Fibroblast of lung (primary cell): ENCODE data around the gene MACF1. TPM values are rescaled to one million over a fixed set of nuclear protein-coding genes. Genes with fewer than 3 reads are reported as not detected.

Experiments
- DNase-seq, 2 donors: peaks; one replicate each; pipeline versions ENCODE4 v3.0.0 to v3.0.0-alpha.2; 2010; ENCODE audit warnings: low read depth in 2 of 2
- H2AFZ ChIP-seq: 2 replicates; pipeline ENCODE4 v1.5.1; 2012; ENCODE audit warnings: low read length, control low read depth, inconsistent platforms
- H3K27ac ChIP-seq: 2 replicates; pipeline ENCODE4 v1.5.1; 2011; ENCODE audit warnings: low read length, control low read depth; ENCODE audit not compliant: insufficient read depth
- H3K27me3 ChIP-seq: 2 replicates; pipeline ENCODE4 v1.5.1; 2011; ENCODE audit warnings: mild to moderate bottlenecking, low read length; ENCODE audit not compliant: control insufficient read depth, insufficient read depth
- H3K36me3 ChIP-seq: 2 replicates; pipeline ENCODE4 v1.5.1; 2011; ENCODE audit warnings: low read length; ENCODE audit not compliant: control insufficient read depth, insufficient read depth
- H3K4me1 ChIP-seq: 2 replicates; pipeline ENCODE4 v1.5.1; 2011; ENCODE audit warnings: low read length; ENCODE audit not compliant: control insufficient read depth, insufficient read depth; ENCODE audit errors: extremely low read depth
- H3K4me2 ChIP-seq: 2 replicates; pipeline ENCODE4 v1.5.1; 2011; ENCODE audit warnings: low read length, control low read depth; ENCODE audit not compliant: insufficient read depth; ENCODE audit errors: extremely low read depth
- H3K4me3 ChIP-seq, 4 experiments: fragments of 200-600 bp in 1 of 4; sonication (generic) in 1 of 4; replicated peaks in 1 of 4; 2 replicates each; pipeline ENCODE4 v1.5.1; 2011 to 2016; ENCODE audit warnings: low read length in 4 of 4, low read depth in 3 of 4, mild to moderate bottlenecking in 3 of 4, control low read depth in 2 of 4, inconsistent platforms in 1 of 4, mixed read lengths in 1 of 4; ENCODE audit not compliant: insufficient read depth in 1 of 4; ENCODE audit errors: control extremely low read depth in 1 of 4
- H3K79me2 ChIP-seq: 2 replicates; pipeline ENCODE4 v1.5.1; 2012; ENCODE audit warnings: mild to moderate bottlenecking, low read length, inconsistent platforms; ENCODE audit not compliant: control insufficient read depth, insufficient read depth
- H3K9ac ChIP-seq: 2 replicates; pipeline ENCODE4 v1.5.1; 2011; ENCODE audit warnings: mild to moderate bottlenecking, low read length, control low read depth; ENCODE audit not compliant: insufficient read depth
- H3K9me3 ChIP-seq: 2 replicates; pipeline ENCODE4 v1.5.1; 2012; ENCODE audit warnings: low read depth, low read length; ENCODE audit not compliant: control insufficient read depth, insufficient read depth
- H4K20me1 ChIP-seq: 2 replicates; pipeline ENCODE4 v1.5.1; 2011; ENCODE audit warnings: low read length; ENCODE audit not compliant: control insufficient read depth, insufficient read depth; ENCODE audit errors: extremely low read depth
- CTCF ChIP-seq, 2 donors: IDR thresholded peaks in 1 of 2; conservative IDR thresholded peaks in 1 of 2; 1 replicate in 1 of 2; 2 replicates in 1 of 2; pipeline ENCODE4 v1.5.1; 2011 to 2012; ENCODE audit warnings: low read length in 2 of 2, control low read depth in 1 of 2, inconsistent platforms in 1 of 2, low read depth in 1 of 2, mild to moderate bottlenecking in 1 of 2
- EZH2 ChIP-seq: IDR thresholded peaks from 2 replicates; pipeline ENCODE4 v1.5.1; 2012; ENCODE audit warnings: low read length, control low read depth, mild to moderate bottlenecking; ENCODE audit errors: missing control alignments
- polyA plus RNA-seq, 2 donors: library from polyadenylated mRNA; depleted of rRNA in 1 of 2; stranded (reverse) in 1 of 2; unstranded in 1 of 2; fragments of >200 nt; gene quantifications; 2 replicates each; pipeline ENCODE4 v1.2.1, GENCODE V29; 2011 to 2012; ENCODE audit warnings: missing spikeins in 1 of 2
- total RNA-seq: library from RNA; depleted of rRNA; stranded (reverse); fragments of >200 nt; gene quantifications from 2 replicates; pipeline ENCODE4 v1.2.1, GENCODE V29; 2014

Gene MACF1
- total and polyA plus RNA-seq, 2 donors (not counting 1 experiment from before 2014, with no cell fraction given): 178 to 414 TPM

GRCh38 chr1:39469150-39469549, 264.7 kb downstream of the MACF1 start:
- Histone ChIP-seq H3K4me2 (no peak overlapping the region), H3K27me3 (no peaks in the 10 kb centered on the region), H3K27ac (no peak overlapping the region), H3K36me3 (peaks cover 12% of the 10 kb centered on the region), H3K9me3 (no peaks in the 10 kb centered on the region), H2AFZ (no peak overlapping the region), H3K9ac (no peak overlapping the region), H3K4me1 (no peaks in the 10 kb centered on the region), H3K4me3 (no peak overlapping the region), H4K20me1 (no peaks in the 10 kb centered on the region), H3K79me2 (no peaks in the 10 kb centered on the region)
- TF ChIP-seq CTCF (conservative IDR thresholded peaks at IDR 0.05 in 1 of 2, IDR thresholded peaks at IDR 0.05 in 1 of 2; ENCODE audit: low read depth in 1 of 2, low read length in 2 of 2) (no peak), EZH2 (no peak)
- DNase-seq: no peak

- H3K27ac ChIP-seq: no peak overlapping the region
- peaks cover 14% of the 10 kb centered on the region for H3K36me3 ChIP-seq
- DNase-seq: no peak
- no peak overlapping the region for H3K4me3 ChIP-seq
- no peaks in the 10 kb centered on the region for H3K27me3 ChIP-seq
- no peaks in the 10 kb centered on the region for H3K9me3 ChIP-seq
- no peaks in the 10 kb centered on the region for H3K4me1 ChIP-seq
- no peak overlapping the region for H3K4me2 ChIP-seq
- no peaks in the 10 kb centered on the region for H4K20me1 ChIP-seq
- H3K79me2 ChIP-seq: no peaks in the 10 kb centered on the region
- H2AFZ ChIP-seq: no peak overlapping the region
- TF ChIP-seq EZH2 (no peak), CTCF (conservative IDR thresholded peaks at IDR 0.05 in 1 of 2, IDR thresholded peaks at IDR 0.05 in 1 of 2; ENCODE audit: low read depth in 1 of 2, low read length in 2 of 2) (no peak)
- no peak overlapping the region for H3K9ac ChIP-seq
Measured at GRCh38 chr1:39470040-39470439, 265.5 kb downstream of the MACF1 start.

GRCh38 chr1:39472826-39473225, 268.3 kb downstream of the MACF1 start:
- peaks cover 16% of the 10 kb centered on the region for H3K36me3 ChIP-seq
- TF ChIP-seq CTCF (conservative IDR thresholded peaks at IDR 0.05 in 1 of 2, IDR thresholded peaks at IDR 0.05 in 1 of 2; ENCODE audit: low read depth in 1 of 2, low read length in 2 of 2) (no peak), EZH2 (no peak)
- no peaks in the 10 kb centered on the region for H4K20me1 ChIP-seq
- no peak overlapping the region for H3K4me2 ChIP-seq
- no peak overlapping the region for H3K27ac ChIP-seq
- H2AFZ ChIP-seq: no peak overlapping the region
- no peak overlapping the region for H3K9ac ChIP-seq
- no peaks in the 10 kb centered on the region for H3K79me2 ChIP-seq
- H3K27me3 ChIP-seq: no peaks in the 10 kb centered on the region
- DNase-seq: no peak
- no peaks in the 10 kb centered on the region for H3K9me3 ChIP-seq
- no peaks in the 10 kb centered on the region for H3K4me1 ChIP-seq
- H3K4me3 ChIP-seq: no peak overlapping the region
